ENCODE measurements around the gene GARIN5A.

DNA sequence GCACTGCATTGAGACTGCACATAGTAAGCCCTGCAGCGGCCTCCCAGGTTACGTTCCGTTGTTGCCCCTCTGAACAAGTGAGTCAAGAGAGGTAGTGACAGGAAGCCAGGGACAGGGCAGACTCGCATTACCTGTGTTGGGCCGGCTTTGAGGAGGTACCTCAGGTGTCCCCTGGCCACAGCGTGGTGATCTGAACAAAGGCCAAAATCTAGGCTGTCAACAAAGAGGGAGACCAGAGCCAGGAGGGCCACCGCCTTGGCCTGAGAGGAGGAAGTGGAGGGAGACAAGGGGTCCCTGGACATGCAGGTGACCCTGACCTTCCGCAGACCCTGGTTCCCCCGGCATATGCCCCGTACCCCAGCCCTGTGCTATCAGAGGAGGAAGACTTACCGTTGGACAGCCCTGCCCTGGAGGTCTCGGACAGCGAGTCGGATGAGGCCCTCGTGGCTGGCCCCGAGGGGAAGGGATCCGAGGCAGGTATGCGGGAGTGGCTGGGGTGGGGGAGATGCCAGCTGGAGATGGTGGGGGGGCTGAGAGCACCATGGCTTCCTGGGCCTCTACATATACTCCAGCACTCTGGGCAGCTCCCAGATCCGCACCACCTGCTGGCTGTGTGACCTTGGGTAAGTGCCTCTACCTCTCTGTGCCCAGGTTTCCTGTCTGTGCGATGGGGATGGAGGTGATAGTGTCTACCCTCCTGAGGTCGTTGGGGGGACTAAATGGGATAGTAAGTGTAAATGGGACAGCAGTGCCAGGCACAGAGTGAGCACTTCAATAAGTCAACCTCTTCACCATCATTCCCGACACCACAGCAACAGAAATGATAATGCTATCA, 53.2 kb downstream of the GARIN5A start:
- TF ChIP-seq, protein P1, sequence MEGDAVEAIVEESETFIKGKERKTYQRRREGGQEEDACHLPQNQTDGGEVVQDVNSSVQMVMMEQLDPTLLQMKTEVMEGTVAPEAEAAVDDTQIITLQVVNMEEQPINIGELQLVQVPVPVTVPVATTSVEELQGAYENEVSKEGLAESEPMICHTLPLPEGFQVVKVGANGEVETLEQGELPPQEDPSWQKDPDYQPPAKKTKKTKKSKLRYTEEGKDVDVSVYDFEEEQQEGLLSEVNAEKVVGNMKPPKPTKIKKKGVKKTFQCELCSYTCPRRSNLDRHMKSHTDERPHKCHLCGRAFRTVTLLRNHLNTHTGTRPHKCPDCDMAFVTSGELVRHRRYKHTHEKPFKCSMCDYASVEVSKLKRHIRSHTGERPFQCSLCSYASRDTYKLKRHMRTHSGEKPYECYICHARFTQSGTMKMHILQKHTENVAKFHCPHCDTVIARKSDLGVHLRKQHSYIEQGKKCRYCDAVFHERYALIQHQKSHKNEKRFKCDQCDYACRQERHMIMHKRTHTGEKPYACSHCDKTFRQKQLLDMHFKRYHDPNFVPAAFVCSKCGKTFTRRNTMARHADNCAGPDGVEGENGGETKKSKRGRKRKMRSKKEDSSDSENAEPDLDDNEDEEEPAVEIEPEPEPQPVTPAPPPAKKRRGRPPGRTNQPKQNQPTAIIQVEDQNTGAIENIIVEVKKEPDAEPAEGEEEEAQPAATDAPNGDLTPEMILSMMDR (IDR thresholded peaks at IDR 0.05) = no peak
- no peak for TF ChIP-seq POLR2AphosphoS5 (IDR thresholded peaks at IDR 0.05)

Measured in sigmoid colon (tissue), 4 donors.